HG03378 (cell line): Measurements from ENCODE around the gene GRIP2.

Experiments
- ATAC-seq: cut with Tn5 transposase; IDR thresholded peaks from one replicate; pipeline ENCODE4 v1.9.1; 2021; ENCODE audit warnings: mild to moderate bottlenecking, moderate library complexity; ENCODE audit not compliant: unreplicated experiment

GRIP2 gene

GRCh38 chr3:14488286-14489041 is 51.7 kb downstream of the GRIP2 start:
- no peak for ATAC-seq

GRCh38 chr3:14487821-14488220 is 52.3 kb downstream of the GRIP2 start:
- ATAC-seq = no peak

GRCh38 chr3:14487086-14487485 is 53.1 kb downstream of the GRIP2 start:
- no peak for ATAC-seq

- ATAC-seq = no peak
These were observed 53.7 kb downstream of the GRIP2 start for GRCh38 chr3:14486460-14486859.

- ATAC-seq = no peak
These were observed 54.2 kb downstream of the GRIP2 start for GRCh38 chr3:14485981-14486380.

- no peak for ATAC-seq
These were observed 55.4 kb downstream of the GRIP2 start for GRCh38 chr3:14484741-14485140.

GRCh38 chr3:14483286-14483685 is 56.9 kb downstream of the GRIP2 start:
- no peak for ATAC-seq

- ATAC-seq = no peak
These were observed 57.8 kb downstream of the GRIP2 start for GRCh38 chr3:14482271-14482721.

- no peak for ATAC-seq
These were observed 58.5 kb downstream of the GRIP2 start for GRCh38 chr3:14481646-14482036.

- ATAC-seq = no peak
These were observed 59.0 kb downstream of the GRIP2 start for GRCh38 chr3:14481018-14481645.

- no peak for ATAC-seq
These were observed 59.7 kb downstream of the GRIP2 start for GRCh38 chr3:14480207-14481017.

- ATAC-seq = no peak
These were observed 60.6 kb downstream of the GRIP2 start for GRCh38 chr3:14479591-14479990.

- no peak for ATAC-seq
These were observed 61.1 kb downstream of the GRIP2 start for GRCh38 chr3:14478956-14479550.

- no peak for ATAC-seq
These were observed 62.7 kb downstream of the GRIP2 start for GRCh38 chr3:14477311-14477935.

- ATAC-seq = no peak
These were observed 63.4 kb downstream of the GRIP2 start for GRCh38 chr3:14476583-14477265.

GRCh38 chr3:14475621-14476020 is 64.5 kb downstream of the GRIP2 start:
- no peak for ATAC-seq

- no peak for ATAC-seq
These were observed 65.6 kb downstream of the GRIP2 start for GRCh38 chr3:14474363-14475081.

GRCh38 chr3:14473411-14473891 is 66.7 kb downstream of the GRIP2 start:
- ATAC-seq = no peak
